ENCODE results near the gene EIF2S2. TPM values are rescaled to one million over a fixed set of nuclear protein-coding genes. Genes with fewer than 3 reads are reported as not detected.

Gene EIF2S2
- total RNA-seq, 1 donor, result 148 TPM

GRCh38 chr20:34114809-34115208 is 2.8 kb upstream of the EIF2S2 start:
- no peak for TF ChIP-seq CTCF (IDR thresholded peaks at IDR 0.05; ENCODE audit: insufficient read depth, low read length)
- H3K4me3 ChIP-seq (ENCODE audit: low read depth, low read length), result no peak overlapping the region
- DNase-seq (ENCODE audit: low read depth), result no peak

- peak overlapping the region; percentile 73 for H3K4me3 ChIP-seq (ENCODE audit: low read depth, low read length)
- peak; percentile 56 for DNase-seq (ENCODE audit: low read depth)
- TF ChIP-seq CTCF (IDR thresholded peaks at IDR 0.05; ENCODE audit: insufficient read depth, low read length), result no peak
These were observed 608 bp upstream of the EIF2S2 start for GRCh38 chr20:34112600-34113101.

- no peak for TF ChIP-seq CTCF (IDR thresholded peaks at IDR 0.05; ENCODE audit: insufficient read depth, low read length)
- peak; percentile 81 for DNase-seq (ENCODE audit: low read depth)
- H3K4me3 ChIP-seq (ENCODE audit: low read depth, low read length), result peak overlapping the region; percentile 96
These were observed 1.1 kb downstream of the EIF2S2 start for GRCh38 chr20:34110745-34111641.

- peak; percentile 24 for DNase-seq (ENCODE audit: low read depth)
- peak overlapping the region; percentile 96 for H3K4me3 ChIP-seq (ENCODE audit: low read depth, low read length)
- TF ChIP-seq CTCF (IDR thresholded peaks at IDR 0.05; ENCODE audit: insufficient read depth, low read length), result no peak
These were observed 1.9 kb downstream of the EIF2S2 start for GRCh38 chr20:34110025-34110744.

- DNase-seq (ENCODE audit: low read depth), result no peak
- TF ChIP-seq CTCF (IDR thresholded peaks at IDR 0.05; ENCODE audit: insufficient read depth, low read length), result no peak
- H3K4me3 ChIP-seq (ENCODE audit: low read depth, low read length), result no peak overlapping the region
These were observed 2.6 kb downstream of the EIF2S2 start for GRCh38 chr20:34109442-34109841.

GRCh38 chr20:34108616-34109174 is 3.3 kb downstream of the EIF2S2 start:
- H3K4me3 ChIP-seq (ENCODE audit: low read depth, low read length), result peak overlapping the region; percentile 17
- TF ChIP-seq CTCF (IDR thresholded peaks at IDR 0.05; ENCODE audit: insufficient read depth, low read length), result no peak
- no peak for DNase-seq (ENCODE audit: low read depth)
